Right lobe of liver (tissue), 6 donors: Measurements from ENCODE around the gene P2RY2. TPM values are rescaled to one million over a fixed set of nuclear protein-coding genes. Genes with fewer than 3 reads are reported as not detected.

Experiments used
- ATAC-seq, 4 donors: fragments of 200-7000 bp; cut with Tn5 transposase; one replicate each; pipeline ENCODE4 v1.9.1; 2020; ENCODE audit warnings: mild to moderate bottlenecking in 4 of 4, moderate library complexity in 4 of 4
- DNase-seq, 3 donors: peaks; one replicate each; pipeline ENCODE4 v3.0.0-alpha.2; 2020
- H3K27ac ChIP-seq, 3 donors: fragments of 200-600 bp; one replicate each; pipeline ENCODE4 v1.8.0; 2022
- H3K27me3 ChIP-seq, 2 donors: fragments of 200-600 bp; one replicate each; pipeline ENCODE4 v1.8.0; 2022
- H3K36me3 ChIP-seq, 4 donors: fragments of 200-600 bp; sonication (generic) in 1 of 4; one replicate each; pipeline versions ENCODE4 v1.5.1 to v1.8.0; 2017 to 2022; ENCODE audit warnings: control low read depth in 1 of 4
- H3K4me1 ChIP-seq, 4 donors: fragments of 200-600 bp; sonication (generic) in 1 of 4; one replicate each; pipeline versions ENCODE4 v1.5.1 to v1.8.0; 2017 to 2022; ENCODE audit warnings: control low read depth in 1 of 4
- H3K4me3 ChIP-seq, 3 donors: fragments of 200-600 bp; one replicate each; pipeline ENCODE4 v1.8.0; 2022
- H3K9me3 ChIP-seq, 4 donors: fragments of 200-600 bp; sonication (generic) in 1 of 4; one replicate each; pipeline versions ENCODE4 v1.5.1 to v1.8.0; 2017 to 2022; ENCODE audit warnings: control low read depth in 1 of 4
- CTCF ChIP-seq, 4 donors: fragments of 200-600 bp in 3 of 4; fragments of 450-650 bp in 1 of 4; IDR thresholded peaks; one replicate each; pipeline versions ENCODE4 v1.5.1 to v1.8.0; 2016 to 2022; ENCODE audit warnings: antibody characterized with exemption in 4 of 4, mild to moderate bottlenecking in 2 of 4
- POLR2A ChIP-seq: fragments of 450-650 bp; IDR thresholded peaks from one replicate; pipeline ENCODE4 v1.6.1; 2017; ENCODE audit warnings: antibody characterized with exemption, mild to moderate bottlenecking
- WGBS: methylation state at CpG from one replicate; pipeline ENCODE4 v1.1.6; 2018; ENCODE audit warnings: low coverage, low lambda C conversion rate; ENCODE audit not compliant: insufficient coverage; ENCODE audit errors: missing lambda C conversion rate; 5-methylcytosine and 5-hydroxymethylcytosine counted together
- intact Hi-C, 2 donors: fragments of 100-400 bp; cut with DNase I; formaldehyde crosslinking; loops; one replicate each; pipeline versions ENCODE4 v1.11.2 to v1.14.1; 2022
- total RNA-seq, 6 experiments: library from RNA; depleted of rRNA in 2 of 6; stranded (reverse); fragments of >200 nt in 2 of 6; fragmentation: NEBNext Ultra II Directional in 3 of 6; extraction: Animal tissue kit (Norgen Biotek cat#: 25700) in 3 of 6; gene quantifications; one replicate each; pipeline versions ENCODE4 v1.1.0 to v1.2.4, GENCODE V29; 2016 to 2023
- donor health status: DM: no; HTN: yes; CAD: no.
- donor health status: DM: no; HTN: no; CAD: no.
- donor health status: DM: no; HTN: no; CAD: no.
- donor health status: DM: no; HTN: yes; CAD: no.
- donor health status: DM: no; HTN: yes; CAD: no.

Gene P2RY2
- total RNA-seq, 6 experiments from 2014 or later, result 2.6 to 5.1 (median 3.5) TPM

- TF ChIP-seq CTCF (IDR thresholded peaks at IDR 0.05) (no peak), POLR2A (no peak)
- no peaks in the 10 kb centered on the region for H3K9me3 ChIP-seq
- 41% methylated on average over 2 of the region's 3 CpGs for WGBS
Measured at GRCh38 chr11:73198677-73199076, 19.4 kb upstream of the P2RY2 start.

GRCh38 chr11:73199446-73199845 is 18.6 kb upstream of the P2RY2 start:
- ATAC-seq, result no peak
- H3K36me3 ChIP-seq, result no peaks in the 10 kb centered on the region
- no peaks in the 10 kb centered on the region for H3K9me3 ChIP-seq
- H3K27me3 ChIP-seq, result no peaks in the 10 kb centered on the region
- no peak overlapping the region for H3K27ac ChIP-seq
- TF ChIP-seq CTCF (IDR thresholded peaks at IDR 0.05), result no peak
- no peak for TF ChIP-seq POLR2A
- DNase-seq, result peak in 1 of 3 donors; percentile 16
- peaks cover 0 to 15% (median 2%) of the 10 kb centered on the region in 4 donors for H3K4me1 ChIP-seq
- intact Hi-C loops, result no loop called here
- 88% methylated on average over 4 of the region's 4 CpGs for WGBS
- H3K4me3 ChIP-seq, result no peak overlapping the region

More at GRCh38 chr11:73198677-73199076, 19.4 kb upstream of the P2RY2 start:
- ATAC-seq, result peak in 2 of 4 donors; percentile 35 to 46
- peak in 1 of 3 donors; percentile 11 for DNase-seq
- intact Hi-C loops, result no loop called here
- Histone ChIP-seq H3K27ac (no peak overlapping the region), H3K36me3 (no peaks in the 10 kb centered on the region), H3K4me1 (peaks cover 0 to 10% (median under 1%) of the 10 kb centered on the region in 4 donors), H3K27me3 (no peaks in the 10 kb centered on the region), H3K4me3 (no peak overlapping the region)

GRCh38 chr11:73200256-73200655 is 17.8 kb upstream of the P2RY2 start:
- H3K4me1 ChIP-seq, result peaks cover 0 to 24% (median 2%) of the 10 kb centered on the region in 4 donors
- H3K27ac ChIP-seq, result no peak overlapping the region
- H3K9me3 ChIP-seq, result no peaks in the 10 kb centered on the region
- intact Hi-C loops, result no loop called here
- DNase-seq (peak in 1 of 3 donors; percentile 28), ATAC-seq (no peak)
- H3K4me3 ChIP-seq, result no peak overlapping the region
- no peaks in the 10 kb centered on the region for H3K27me3 ChIP-seq
- no peaks in the 10 kb centered on the region for H3K36me3 ChIP-seq
- no peak for TF ChIP-seq POLR2A
- TF ChIP-seq CTCF (IDR thresholded peaks at IDR 0.05), result no peak

GRCh38 chr11:73201249-73201648 is 16.8 kb upstream of the P2RY2 start:
- H3K4me1 ChIP-seq, result peaks cover 0 to 33% (median 2%) of the 10 kb centered on the region in 4 donors
- WGBS, result 53% methylated on average over 3 of the region's 6 CpGs
- TF ChIP-seq POLR2A (no peak), CTCF (IDR thresholded peaks at IDR 0.05) (no peak)
- no peak overlapping the region for H3K4me3 ChIP-seq
- no peaks in the 10 kb centered on the region for H3K9me3 ChIP-seq
- intact Hi-C loops, result no loop called here
- DNase-seq (peak in 1 of 3 donors; percentile 44), ATAC-seq (no peak)
- H3K27ac ChIP-seq, result no peak overlapping the region
- no peaks in the 10 kb centered on the region for H3K36me3 ChIP-seq
- no peaks in the 10 kb centered on the region for H3K27me3 ChIP-seq
